PC-9 (cell line): ENCODE data around the gene TCHH.

Experiments used
- EZH2 ChIP-seq: fragments of 200-600 bp; sonication (generic); IDR thresholded peaks from 2 replicates; pipeline ENCODE4 v1.8.0; 2017; ENCODE audit warnings: antibody characterized with exemption, low read depth
- TF ChIP-seq, protein P1 (sequence below): fragments of 200-600 bp; sonication (generic); conservative IDR thresholded peaks from 2 replicates; pipeline ENCODE4 v1.6.1; 2017; ENCODE audit warnings: mixed run types, antibody characterized with exemption, mild to moderate bottlenecking, moderate library complexity

DNA sequence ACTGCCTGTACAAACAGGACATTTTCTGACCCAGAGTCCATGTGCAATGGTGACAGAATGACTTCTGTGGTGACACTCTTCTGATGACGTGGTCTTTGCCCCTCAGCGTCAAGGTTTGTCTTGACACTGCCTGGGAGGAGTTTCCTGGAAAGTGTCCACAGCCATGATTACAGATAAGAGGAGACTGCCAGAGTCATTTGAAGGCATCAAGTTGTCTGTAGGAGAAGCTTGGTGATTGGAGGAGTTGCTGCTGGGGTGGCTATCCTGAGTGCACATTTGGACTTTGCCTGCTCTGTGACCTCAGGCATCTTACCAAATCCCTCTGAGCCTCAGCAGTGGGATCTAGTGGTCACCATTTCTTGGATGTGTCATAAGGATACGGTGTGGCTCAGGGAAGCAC, 44.1 kb downstream of the TCHH start:
- TF ChIP-seq, protein P1, sequence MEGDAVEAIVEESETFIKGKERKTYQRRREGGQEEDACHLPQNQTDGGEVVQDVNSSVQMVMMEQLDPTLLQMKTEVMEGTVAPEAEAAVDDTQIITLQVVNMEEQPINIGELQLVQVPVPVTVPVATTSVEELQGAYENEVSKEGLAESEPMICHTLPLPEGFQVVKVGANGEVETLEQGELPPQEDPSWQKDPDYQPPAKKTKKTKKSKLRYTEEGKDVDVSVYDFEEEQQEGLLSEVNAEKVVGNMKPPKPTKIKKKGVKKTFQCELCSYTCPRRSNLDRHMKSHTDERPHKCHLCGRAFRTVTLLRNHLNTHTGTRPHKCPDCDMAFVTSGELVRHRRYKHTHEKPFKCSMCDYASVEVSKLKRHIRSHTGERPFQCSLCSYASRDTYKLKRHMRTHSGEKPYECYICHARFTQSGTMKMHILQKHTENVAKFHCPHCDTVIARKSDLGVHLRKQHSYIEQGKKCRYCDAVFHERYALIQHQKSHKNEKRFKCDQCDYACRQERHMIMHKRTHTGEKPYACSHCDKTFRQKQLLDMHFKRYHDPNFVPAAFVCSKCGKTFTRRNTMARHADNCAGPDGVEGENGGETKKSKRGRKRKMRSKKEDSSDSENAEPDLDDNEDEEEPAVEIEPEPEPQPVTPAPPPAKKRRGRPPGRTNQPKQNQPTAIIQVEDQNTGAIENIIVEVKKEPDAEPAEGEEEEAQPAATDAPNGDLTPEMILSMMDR = no peak
- TF ChIP-seq EZH2 = no peak
